Psoas muscle (tissue), 8 donors: Measurements from ENCODE around the gene TEAD1. TPM values are rescaled to one million over a fixed set of nuclear protein-coding genes. Genes with fewer than 3 reads are reported as not detected.
A peak's percentile ranks its signal among the peaks of the same experiment; 100 is the strongest.

ENCODE experiments used
- ATAC-seq, 4 donors: fragments of 200-7000 bp; cut with Tn5 transposase; one replicate each; pipeline ENCODE4 v1.9.1; 2020; ENCODE audit warnings: moderate library complexity in 3 of 4, mild to moderate bottlenecking in 2 of 4
- DNase-seq, 2 donors: peaks; one replicate each; pipeline ENCODE4 v3.0.0-alpha.2; 2020
- H3K27ac ChIP-seq: fragments of 200-600 bp; one replicate; pipeline ENCODE4 v1.8.0; 2022
- H3K27me3 ChIP-seq, 3 donors: fragments of 200-600 bp in 1 of 3; one replicate each; pipeline versions ENCODE4 v1.6.1 to v1.8.0; 2013 to 2022; ENCODE audit warnings: low read length in 2 of 3, mild to moderate bottlenecking in 2 of 3, moderate library complexity in 1 of 3; ENCODE audit not compliant: insufficient read depth in 3 of 3
- H3K36me3 ChIP-seq, 2 donors: fragments of 200-600 bp in 1 of 2; one replicate each; pipeline versions ENCODE4 v1.6.1 to v1.8.0; 2013 to 2022; ENCODE audit warnings: low read depth in 1 of 2, mild to moderate bottlenecking in 1 of 2, moderate library complexity in 1 of 2; ENCODE audit not compliant: insufficient read depth in 1 of 2
- H3K4me1 ChIP-seq: fragments of 200-600 bp; one replicate; pipeline ENCODE4 v1.8.0; 2022
- H3K4me3 ChIP-seq: fragments of 200-600 bp; one replicate; pipeline ENCODE4 v1.8.0; 2022; ENCODE audit warnings: mild to moderate bottlenecking
- H3K9me3 ChIP-seq: fragments of 200-600 bp; one replicate; pipeline ENCODE4 v1.8.0; 2022
- CTCF ChIP-seq: fragments of 200-600 bp; IDR thresholded peaks from one replicate; pipeline ENCODE4 v1.8.0; 2022; ENCODE audit warnings: antibody characterized with exemption
- WGBS, 3 donors: extraction: QIAGEN DNeasy Blood & Tissue Kit; methylation state at CpG; one replicate each; pipeline versions ENCODE4 v1.1.6 to v1.1.7; 2013; 5-methylcytosine and 5-hydroxymethylcytosine counted together
- intact Hi-C, 2 donors: fragments of 100-400 bp; cut with DNase I; formaldehyde crosslinking; loops; one replicate each; pipeline versions ENCODE4 v1.11.0 to v1.14.2; 2022
- polyA plus RNA-seq, 3 donors: library from polyadenylated mRNA; stranded (reverse); fragments of 200-250 nt; gene quantifications; one replicate each; pipeline ENCODE4 v1.2.3, GENCODE V29; 2013
- total RNA-seq, 4 donors: library from RNA; stranded (reverse); fragmentation: NEBNext Ultra II Directional in 2 of 4; extraction: Animal tissue kit (Norgen Biotek cat#: 25700) in 2 of 4; gene quantifications; one replicate each; pipeline versions ENCODE4 v1.2.1 to v1.2.4, GENCODE V29; 2021 to 2023
- donor health status: healthy with polysubstance abuse.
- donor health status: DM: no; HTN: no; CAD: no; lungs with moderate emphysema.
- donor health status: Bipolar disorder and iron deficiency.
- donor health status: healthy.
- donor health status: DM: yes; HTN: yes; CAD: no.
- donor health status: DM: no; HTN: no; CAD: no.
- donor health status: DM: no; HTN: no; CAD: no.
- donor health status: DM: yes; HTN: yes; CAD: no.

Gene TEAD1
- total and polyA plus RNA-seq, 7 donors, result 11.3 to 178 (median 112) TPM

- DNase-seq, result no peak
- H3K27ac ChIP-seq, result peak overlapping the region; percentile 95
- 72 to 84% (median 81%) methylated on average over 5 of the region's 5 CpGs for WGBS, 3 donors
- intact Hi-C loops, result loop anchor here in 1 of 2 donors (5.0 kb wide), 1 partner anchor 119 kb away; no protein-coding TSS in a partner anchor
- H3K4me1 ChIP-seq, result peaks cover 89% of the 10 kb centered on the region
- H3K36me3 ChIP-seq, result no peaks in the 10 kb centered on the region
- H3K4me3 ChIP-seq, result no peak overlapping the region
- ATAC-seq, result no peak
- no peaks in the 10 kb centered on the region for H3K27me3 ChIP-seq
- no peak for TF ChIP-seq CTCF
- H3K9me3 ChIP-seq, result no peaks in the 10 kb centered on the region
Measured at GRCh38 chr11:12698048-12698447, 23.8 kb downstream of the TEAD1 start.

GRCh38 chr11:12701811-12702592 lies 27.8 kb downstream of the TEAD1 start:
- H3K9me3 ChIP-seq, result no peaks in the 10 kb centered on the region
- WGBS, 3 donors, result 39 to 70% (median 46%) methylated on average over 11 of the region's 11 CpGs
- TF ChIP-seq CTCF, result no peak
- H3K4me1 ChIP-seq, result peaks cover 94% of the 10 kb centered on the region
- H3K4me3 ChIP-seq, result no peak overlapping the region
- peak overlapping the region; percentile 43 for H3K27ac ChIP-seq
- intact Hi-C loops, result no loop called here
- no peaks in the 10 kb centered on the region for H3K27me3 ChIP-seq
- DNase-seq (no peak), ATAC-seq (peak; percentile 17 to 54 (median 30))
- H3K36me3 ChIP-seq, result no peaks in the 10 kb centered on the region

GRCh38 chr11:12702999-12703453 lies 28.8 kb downstream of the TEAD1 start:
- 73 to 82% (median 78%) methylated on average over 4 of the region's 4 CpGs for WGBS, 3 donors
- intact Hi-C loops, result no loop called here
- Histone ChIP-seq H3K4me1 (peaks cover 95% of the 10 kb centered on the region), H3K4me3 (no peak overlapping the region), H3K9me3 (no peaks in the 10 kb centered on the region), H3K27ac (peak overlapping the region; percentile 43), H3K36me3 (no peaks in the 10 kb centered on the region), H3K27me3 (no peaks in the 10 kb centered on the region)
- no peak for TF ChIP-seq CTCF
- DNase-seq (no peak), ATAC-seq (no peak)

- no peak for ATAC-seq
- Histone ChIP-seq H3K4me3 (no peak overlapping the region), H3K9me3 (no peaks in the 10 kb centered on the region), H3K4me1 (peaks cover 94% of the 10 kb centered on the region), H3K27ac (peak overlapping the region; percentile 70), H3K27me3 (no peaks in the 10 kb centered on the region), H3K36me3 (no peaks in the 10 kb centered on the region)
- intact Hi-C loops, result no loop called here
- no peak for TF ChIP-seq CTCF
- DNase-seq, result no peak
- WGBS, 3 donors, result 75 to 79% (median 77%) methylated on average over 4 of the region's 4 CpGs
Measured at GRCh38 chr11:12704049-12704448, 29.8 kb downstream of the TEAD1 start.
